Stomach (tissue), 4 donors: ENCODE measurements around the gene ATP5MC2.

Source experiments
- CTCF ChIP-seq, 7 experiments: fragments of 450-650 bp in 4 of 7; fragments of 200-600 bp in 3 of 7; sonication (generic) in 3 of 7; IDR thresholded peaks; one replicate each; pipeline ENCODE4 v1.5.1; 2016 to 2019; ENCODE audit warnings: antibody characterized with exemption in 7 of 7, control low read depth in 2 of 7, mild to moderate bottlenecking in 1 of 7
- POLR2A ChIP-seq, 4 donors: fragments of 450-650 bp; IDR thresholded peaks; one replicate each; pipeline ENCODE4 v1.6.1; 2016; ENCODE audit warnings: antibody characterized with exemption in 4 of 4, control low read depth in 2 of 4, mild to moderate bottlenecking in 1 of 4, moderate library complexity in 1 of 4

GRCh38 chr12:53683494-53683893, 7.6 kb upstream of the ATP5MC2 start:
- TF ChIP-seq CTCF (IDR thresholded peaks at IDR 0.05) (no peak), POLR2A (IDR thresholded peaks at IDR 0.05) (no peak)
